Stimulated activated CD4-positive, alpha-beta T cell treated with anti-CD3 and anti-CD28 coated beads, Interleukin-1b, Interleukin-23, amount 100 ng/mL, for 48 hours (primary cell): Measurements from ENCODE around the gene C19orf81.

Experiments used
- DNase-seq: peaks from one replicate; pipeline ENCODE4 v3.0.0-alpha.2; 2020

C19orf81 gene

GRCh38 chr19:50659318-50660087, 10.3 kb downstream of the C19orf81 start:
- DNase-seq: no peak

DNA sequence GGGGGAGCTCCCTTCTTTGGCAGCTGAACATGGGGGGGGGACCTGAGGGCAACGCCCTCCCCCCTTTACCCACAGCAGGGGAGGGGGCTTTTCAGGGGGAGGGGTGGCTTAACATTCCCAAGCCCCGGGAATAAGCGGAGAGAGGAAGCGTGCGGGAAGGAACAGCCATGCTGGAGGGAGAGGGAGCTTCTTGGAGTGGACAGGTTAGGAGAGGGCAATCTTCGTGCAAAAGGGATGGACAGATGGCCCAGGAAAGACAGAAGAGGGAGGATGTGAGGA, 10.8 kb downstream of the C19orf81 start:
- no peak for DNase-seq

GRCh38 chr19:50661023-50661422, 11.8 kb downstream of the C19orf81 start:
- no peak for DNase-seq

DNA sequence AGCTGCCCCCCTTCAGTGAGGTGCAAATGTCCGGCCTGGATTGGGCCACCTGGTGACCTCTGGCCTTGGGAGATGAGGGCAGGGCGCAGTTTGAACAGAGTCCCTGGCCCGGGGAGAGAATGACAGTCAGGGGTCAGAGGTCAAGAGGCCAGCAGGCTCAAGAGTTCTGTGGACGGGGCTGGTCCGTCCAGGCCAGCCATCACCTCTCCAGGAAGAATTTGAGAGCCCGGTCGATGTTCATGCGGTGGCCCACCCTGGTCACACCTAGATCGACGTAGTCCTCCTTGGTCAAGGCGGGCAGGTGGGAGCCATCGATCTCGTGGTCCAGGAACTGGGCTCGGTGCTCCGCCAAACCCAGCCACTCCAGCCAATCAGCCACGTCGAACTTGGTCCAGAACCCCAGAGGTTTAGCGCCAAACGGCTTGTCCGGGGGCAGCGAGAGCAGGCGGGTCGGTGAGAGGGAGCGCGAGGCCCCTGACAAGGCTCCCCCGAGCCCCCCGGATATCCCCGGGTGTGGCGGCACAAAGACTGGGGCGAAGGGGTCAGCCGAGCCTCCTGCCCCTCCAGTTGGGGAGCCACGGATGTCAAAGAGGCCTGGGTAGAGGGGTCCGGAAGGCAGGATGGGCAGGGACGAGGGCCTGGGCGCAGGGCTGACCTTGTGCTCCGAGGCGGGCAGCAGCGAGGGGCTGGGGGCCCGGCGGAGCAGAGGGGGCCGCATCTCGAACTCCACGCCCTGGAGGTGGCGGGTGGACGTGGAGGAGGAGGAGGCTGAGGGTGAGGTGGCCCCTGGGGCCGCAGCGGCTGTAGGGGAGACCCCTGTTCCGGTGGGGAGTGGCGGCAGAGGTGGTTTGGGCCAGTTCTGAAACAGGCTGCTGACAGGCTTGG, 12.8 kb downstream of the C19orf81 start:
- no peak for DNase-seq

GRCh38 chr19:50662651-50663481, 13.6 kb downstream of the C19orf81 start:
- DNase-seq: no peak

- no peak for DNase-seq
Observed at GRCh38 chr19:50663482-50663790, 14.2 kb downstream of the C19orf81 start.

GRCh38 chr19:50664204-50664603, 15.0 kb downstream of the C19orf81 start:
- DNase-seq: no peak

DNA sequence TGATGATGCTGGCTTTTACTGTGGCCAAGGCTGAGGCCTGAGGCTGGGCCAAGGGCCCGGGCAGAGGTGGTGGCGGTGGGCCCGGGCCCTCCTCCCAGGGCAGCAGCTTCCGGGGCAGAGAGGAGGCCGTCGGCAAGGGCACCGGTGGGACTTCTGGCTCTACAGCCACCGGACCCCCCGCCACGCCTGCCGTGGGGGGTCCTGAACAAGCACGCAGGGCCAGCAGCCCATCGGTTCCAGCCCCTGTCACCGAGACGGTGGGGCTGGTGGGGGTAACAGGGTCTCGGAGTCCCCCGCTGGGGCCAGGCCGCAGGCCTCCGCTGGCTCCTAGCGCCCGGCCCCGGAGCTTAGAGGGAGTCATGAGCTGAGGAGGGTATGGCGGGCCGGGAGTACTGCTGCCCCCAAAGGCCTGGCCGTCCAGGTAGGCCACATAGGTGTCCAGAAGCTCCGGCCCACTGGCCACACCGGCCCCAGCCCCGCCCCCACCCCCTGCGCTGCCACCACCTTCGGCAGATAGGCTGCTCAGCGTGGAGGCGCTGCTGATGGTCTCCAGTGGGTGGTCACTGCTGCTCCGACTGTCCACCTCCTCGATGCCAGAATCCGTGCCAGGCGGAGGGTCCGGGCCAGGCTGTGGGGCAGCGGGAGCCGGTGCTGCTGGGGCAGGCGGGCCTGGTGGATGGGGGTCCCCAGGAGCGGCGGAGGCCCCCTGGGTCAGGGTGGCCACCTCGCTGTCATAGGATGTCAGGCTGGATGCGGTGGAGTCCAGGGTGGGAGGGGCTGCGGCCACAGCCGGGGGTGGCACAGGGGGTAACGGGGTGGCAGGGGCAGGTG, 17.3 kb downstream of the C19orf81 start:
- no peak for DNase-seq

GRCh38 chr19:50667177-50667758, 18.0 kb downstream of the C19orf81 start:
- DNase-seq: no peak

DNA sequence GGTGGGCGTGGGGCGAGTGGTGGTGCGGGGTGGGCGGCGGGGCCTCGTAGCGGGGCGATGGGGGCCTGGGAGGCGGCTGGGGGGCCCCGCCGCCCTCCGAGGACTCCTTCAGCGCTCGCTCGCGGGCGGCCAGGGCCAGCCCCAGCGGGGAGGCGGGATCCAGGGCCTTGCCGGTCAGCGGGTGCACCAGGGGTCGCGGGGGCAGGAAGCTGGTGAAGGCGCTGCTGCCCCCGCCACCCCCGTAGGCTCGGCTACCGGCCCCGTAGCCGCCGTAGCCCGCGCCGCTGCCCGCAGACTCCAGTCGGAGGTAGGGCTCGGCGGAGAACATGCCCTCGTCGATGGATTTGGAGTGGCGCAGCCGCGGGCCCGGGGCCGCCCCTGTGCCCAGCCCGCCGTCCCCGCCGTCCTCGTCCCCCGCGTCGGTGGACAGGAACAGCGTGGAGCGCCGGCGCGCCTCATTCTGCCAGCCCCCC, 18.6 kb downstream of the C19orf81 start:
- DNase-seq: no peak

GRCh38 chr19:50668416-50668815, 19.2 kb downstream of the C19orf81 start:
- DNase-seq: no peak

DNA sequence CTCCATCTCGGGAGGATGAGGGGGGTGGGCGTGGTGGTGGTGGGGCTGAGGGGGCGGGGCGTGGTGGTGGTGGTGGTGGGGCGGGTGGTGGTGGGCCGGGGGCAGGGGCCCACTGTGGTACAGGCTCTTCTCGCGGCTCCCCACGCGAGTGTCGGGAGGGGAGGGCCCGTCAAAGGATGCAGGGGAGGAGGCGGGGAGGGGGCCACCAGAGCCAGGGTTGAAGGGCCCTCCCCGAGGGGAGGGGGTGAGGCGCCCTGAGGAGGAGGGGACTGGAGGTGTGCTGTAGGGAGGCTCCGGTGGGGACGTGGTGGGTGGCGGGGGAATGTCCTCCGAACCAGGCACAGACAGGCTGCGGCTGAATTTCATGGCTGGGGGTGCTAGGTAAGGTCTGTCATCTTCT, 19.6 kb downstream of the C19orf81 start:
- no peak for DNase-seq

DNA sequence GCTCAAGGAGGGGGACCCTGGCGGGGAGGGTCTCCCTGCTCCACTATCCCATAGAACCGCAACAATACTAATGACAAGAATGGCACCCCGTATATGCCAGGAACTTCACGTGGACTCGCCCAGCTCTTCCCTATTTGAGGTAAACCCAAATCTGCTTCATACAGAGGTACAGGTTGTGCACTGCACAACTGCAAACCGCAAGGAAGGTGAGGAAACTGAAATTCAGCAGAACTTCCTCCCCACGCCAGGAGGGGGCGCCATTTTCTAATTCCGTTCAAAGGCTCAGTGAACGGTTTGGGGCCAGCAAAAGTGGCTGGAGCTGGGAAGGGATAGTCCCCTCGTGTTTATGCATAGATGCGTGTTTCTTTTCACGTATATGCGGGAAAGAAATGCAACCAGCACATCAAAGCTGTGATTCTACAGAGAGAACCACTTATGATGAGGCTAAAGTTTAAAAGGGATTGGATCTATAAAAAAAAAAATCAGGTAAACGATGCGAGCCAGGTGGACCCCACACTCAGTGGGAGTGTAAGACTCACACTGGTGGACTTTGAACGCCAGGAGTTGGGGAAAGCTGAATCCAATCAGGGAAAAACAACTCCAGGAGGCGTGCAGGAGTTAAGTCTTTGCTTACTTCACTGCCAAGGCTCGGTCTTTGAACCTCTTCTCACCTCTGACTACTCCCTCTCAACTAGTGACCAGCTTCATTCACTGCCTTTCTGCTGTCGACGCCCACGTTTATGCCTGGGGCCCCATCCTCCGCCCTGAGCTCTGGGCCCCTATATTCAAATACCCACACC, 20.3 kb downstream of the C19orf81 start:
- peak; percentile 51 for DNase-seq

DNA sequence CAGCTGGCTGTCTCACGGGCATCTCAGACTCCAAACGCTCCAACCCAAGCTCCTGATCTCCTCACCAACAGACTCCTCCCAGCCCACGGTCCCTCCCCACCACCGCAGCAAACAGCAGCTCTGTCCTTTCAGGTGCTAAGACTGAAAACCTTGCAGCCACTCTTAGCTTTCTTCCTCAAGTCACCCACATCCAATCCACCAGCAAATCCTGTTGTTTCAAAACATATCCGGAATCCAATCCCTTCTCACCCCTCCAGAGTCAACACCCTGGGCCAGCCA, 20.8 kb downstream of the C19orf81 start:
- no peak for DNase-seq

- DNase-seq: no peak
Observed at GRCh38 chr19:50673118-50673517, 23.9 kb downstream of the C19orf81 start.

DNA sequence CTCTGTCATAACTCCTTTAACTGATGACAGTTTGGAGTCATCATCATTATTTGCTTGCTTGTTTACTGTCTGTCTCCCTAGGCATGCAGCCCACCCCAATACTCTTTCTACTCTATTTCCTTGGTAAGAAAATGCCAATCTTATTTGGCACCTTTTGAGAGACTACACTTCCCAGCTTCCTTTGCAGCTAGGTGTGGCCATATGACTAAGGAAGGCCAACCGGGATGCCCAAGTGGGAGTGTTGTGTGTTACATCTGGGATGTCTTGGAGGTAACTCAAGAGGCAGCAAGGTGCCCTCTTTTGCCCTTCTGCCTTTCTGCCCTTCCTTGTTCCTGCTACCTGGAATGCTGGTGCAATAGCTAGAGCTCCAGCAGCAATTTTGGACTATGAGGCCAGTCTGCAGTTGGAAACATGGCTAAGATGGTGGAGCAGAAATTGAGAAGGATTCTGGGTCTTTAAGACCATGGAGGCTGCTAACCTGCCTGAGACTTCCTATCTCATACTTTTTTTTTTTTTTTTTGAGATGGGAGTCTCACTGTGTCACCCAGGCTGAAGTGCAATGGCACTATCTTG, 27.5 kb downstream of the C19orf81 start:
- DNase-seq: no peak

DNA sequence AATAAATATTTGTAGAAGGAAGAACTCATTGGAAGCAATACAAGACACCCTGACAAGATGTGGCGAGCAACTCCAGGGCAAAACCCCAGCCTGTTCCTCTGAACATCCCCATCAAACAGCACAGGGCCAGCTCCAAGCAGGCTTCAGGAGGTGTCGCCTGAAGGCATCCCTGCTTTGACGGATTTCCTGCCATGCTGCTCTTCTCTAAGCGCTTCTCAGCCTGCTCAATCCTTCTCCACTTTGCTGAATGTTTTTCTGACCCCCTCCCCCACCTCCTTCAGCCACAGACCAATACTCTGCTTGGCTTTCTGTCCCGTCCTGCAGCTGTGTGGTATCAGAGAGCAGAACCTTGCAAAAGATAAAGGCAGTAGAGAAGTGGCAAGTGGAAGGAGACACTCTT, 28.4 kb downstream of the C19orf81 start:
- DNase-seq: no peak

DNA sequence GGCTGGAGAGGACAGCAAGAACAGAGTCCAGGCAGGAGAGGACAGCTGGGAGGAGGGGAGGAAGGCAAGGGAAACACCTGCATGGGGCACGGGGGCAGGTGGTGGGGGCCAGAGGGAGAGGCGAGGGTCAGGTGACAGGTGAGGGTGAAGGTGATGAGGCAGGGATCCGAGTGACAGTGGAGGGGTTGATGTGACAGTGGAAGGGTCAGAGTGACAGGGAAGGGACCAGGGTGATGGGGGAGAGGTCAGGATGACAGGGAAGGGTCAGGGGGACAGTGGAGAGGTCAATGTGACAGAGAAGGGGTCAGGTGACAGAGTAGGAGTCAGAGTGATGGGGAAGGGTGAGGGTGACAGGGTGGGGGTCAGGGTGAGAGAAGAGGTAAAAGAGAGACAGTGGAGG, 29.1 kb downstream of the C19orf81 start:
- DNase-seq: no peak

- DNase-seq: peak; percentile 83
Observed at GRCh38 chr19:50679177-50680125, 30.2 kb downstream of the C19orf81 start.
